IPS-20b (cell line): ENCODE results near the gene CPNE4.

Source experiments
- H3K27ac ChIP-seq: one replicate; pipeline ENCODE4 v1.5.1; 2013; ENCODE audit warnings: low read length
- H3K27me3 ChIP-seq: 2 replicates; pipeline ENCODE4 v1.6.1; 2013; ENCODE audit warnings: mild to moderate bottlenecking, low read length, inconsistent platforms; ENCODE audit not compliant: insufficient read depth
- H3K36me3 ChIP-seq: 2 replicates; pipeline ENCODE4 v1.6.1; 2013; ENCODE audit warnings: low read depth, mild to moderate bottlenecking, inconsistent platforms, low read length, moderate library complexity; ENCODE audit not compliant: insufficient read depth
- H3K4me1 ChIP-seq: 2 replicates; pipeline ENCODE4 v1.6.1; 2013; ENCODE audit warnings: mild to moderate bottlenecking, control low read depth, inconsistent platforms, low read length, moderate library complexity; ENCODE audit not compliant: insufficient read depth
- H3K4me3 ChIP-seq: 2 replicates; pipeline ENCODE4 v1.5.1; 2013; ENCODE audit warnings: mild to moderate bottlenecking, low read length, inconsistent platforms
- H3K9ac ChIP-seq: 2 replicates; pipeline ENCODE4 v1.6.1; 2013; ENCODE audit warnings: low read depth, mild to moderate bottlenecking, inconsistent platforms, low read length, moderate library complexity
- H3K9me3 ChIP-seq: 2 replicates; pipeline ENCODE4 v1.6.1; 2013; ENCODE audit warnings: mild to moderate bottlenecking, low read depth, low read length, inconsistent platforms; ENCODE audit not compliant: insufficient read depth

CPNE4 gene

GRCh38 chr3:131821191-131821762, 213.5 kb downstream of the CPNE4 start:
- Histone ChIP-seq H3K9me3 (no peaks in the 10 kb centered on the region), H3K9ac (no peak overlapping the region), H3K4me1 (peaks cover 12% of the 10 kb centered on the region; the same call in 1 of the 2 replicates), H3K36me3 (no peaks in the 10 kb centered on the region), H3K27ac (no peak overlapping the region), H3K27me3 (no peaks in the 10 kb centered on the region), H3K4me3 (no peak overlapping the region)

DNA sequence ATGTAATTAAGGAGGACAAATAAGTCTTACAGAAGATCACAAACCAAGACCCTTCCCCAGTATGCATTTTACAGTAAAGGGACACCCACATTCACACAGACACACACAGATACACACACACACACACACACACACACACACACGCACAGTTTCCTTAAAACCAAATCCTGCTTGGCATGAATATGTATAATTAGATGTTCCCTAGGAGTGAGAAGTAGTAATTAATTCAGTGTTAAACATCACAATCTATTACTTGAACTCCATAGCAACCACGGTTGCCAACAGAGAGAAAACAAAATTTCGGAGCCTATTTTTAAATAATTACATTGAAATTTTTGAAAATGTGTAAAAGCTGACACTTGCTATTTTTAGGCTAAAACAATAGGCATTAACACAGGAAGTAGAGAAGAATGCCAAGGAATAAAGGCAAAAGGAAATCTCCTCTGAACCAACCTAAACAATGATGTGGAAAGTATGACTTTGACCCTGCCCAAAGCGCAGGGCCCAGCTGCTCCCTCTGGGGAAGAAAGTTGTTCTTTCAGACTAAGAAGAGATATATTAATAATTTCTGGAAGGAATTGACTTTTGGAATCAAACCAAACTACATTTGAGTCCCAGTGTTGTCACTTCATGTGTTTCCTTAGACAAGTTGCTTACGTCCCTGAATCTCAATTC, 215.3 kb downstream of the CPNE4 start:
- Histone ChIP-seq H3K27me3 (no peaks in the 10 kb centered on the region), H3K9ac (no peak overlapping the region), H3K4me3 (no peak overlapping the region), H3K36me3 (no peaks in the 10 kb centered on the region), H3K9me3 (no peaks in the 10 kb centered on the region), H3K27ac (no peak overlapping the region), H3K4me1 (peaks cover 12% of the 10 kb centered on the region; the same call in 1 of the 2 replicates)

DNA sequence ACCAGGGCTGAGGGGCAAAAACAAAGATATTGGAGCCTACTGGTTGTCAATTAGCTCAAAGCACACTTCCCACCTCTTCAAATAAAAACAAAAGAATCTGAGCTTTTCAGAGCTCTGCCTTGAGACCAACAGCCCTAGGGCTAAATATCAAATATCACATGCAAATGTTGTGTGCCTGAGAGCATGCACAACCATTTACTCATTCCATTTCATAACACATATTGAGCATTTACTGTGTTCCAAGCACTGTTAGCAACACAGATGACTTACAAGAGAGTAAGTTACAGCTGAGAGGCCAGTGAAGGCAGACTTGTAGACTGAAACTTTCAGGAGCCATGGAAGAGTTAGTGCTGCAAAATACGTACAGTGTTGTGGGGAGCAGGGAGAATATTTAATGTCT, 222.4 kb downstream of the CPNE4 start:
- Histone ChIP-seq H3K4me3 (no peak overlapping the region), H3K36me3 (no peaks in the 10 kb centered on the region), H3K27ac (no peak overlapping the region), H3K27me3 (no peaks in the 10 kb centered on the region), H3K9ac (no peak overlapping the region), H3K4me1 (peaks cover 7% of the 10 kb centered on the region; the same call in 1 of the 2 replicates), H3K9me3 (no peaks in the 10 kb centered on the region)

DNA sequence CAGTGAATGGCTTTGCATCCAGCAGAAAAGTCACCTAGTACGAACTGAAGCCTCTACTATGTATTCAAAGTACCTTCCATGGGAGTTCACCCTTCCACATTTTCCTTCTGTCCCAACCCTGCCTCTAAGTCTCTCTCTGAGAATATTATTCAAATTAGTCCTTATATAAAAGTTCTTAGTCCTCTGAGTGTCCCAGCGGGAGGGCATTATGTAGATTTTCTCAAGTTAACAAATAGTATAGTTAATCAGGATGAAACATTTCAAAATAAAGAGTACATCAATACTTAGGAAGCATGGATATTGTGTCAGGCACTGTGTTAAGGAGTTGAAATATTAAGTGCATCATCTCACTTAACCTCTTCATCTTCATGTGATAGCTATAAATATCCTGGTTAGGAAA, 223.3 kb downstream of the CPNE4 start:
- Histone ChIP-seq H3K9ac (no peak overlapping the region), H3K9me3 (no peaks in the 10 kb centered on the region), H3K36me3 (no peaks in the 10 kb centered on the region), H3K27me3 (no peaks in the 10 kb centered on the region), H3K27ac (no peak overlapping the region), H3K4me1 (peaks cover 12% of the 10 kb centered on the region; the same call in 1 of the 2 replicates), H3K4me3 (no peak overlapping the region)

DNA sequence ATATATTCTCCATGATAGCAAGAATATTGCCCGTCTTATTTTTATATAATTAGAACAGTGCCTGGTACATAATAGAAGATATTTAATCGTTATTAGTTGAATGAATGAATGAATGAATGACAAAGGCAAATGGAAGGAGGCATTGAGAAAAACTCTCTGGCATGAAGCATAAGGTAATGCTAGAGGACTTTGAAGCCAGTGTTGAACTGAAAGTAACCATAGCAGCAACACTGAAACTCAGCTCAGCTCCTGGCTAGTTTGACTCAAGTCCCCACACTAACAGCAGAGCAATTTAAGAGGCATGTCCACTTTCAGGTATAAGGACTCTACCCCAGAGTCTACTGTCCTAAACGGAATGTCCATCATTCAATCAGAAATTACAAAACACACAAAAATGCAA, 227.0 kb downstream of the CPNE4 start:
- H3K4me1 ChIP-seq = peaks cover 12% of the 10 kb centered on the region; the same call in 1 of the 2 replicates
- no peak overlapping the region for H3K27ac ChIP-seq
- no peak overlapping the region for H3K9ac ChIP-seq
- H3K4me3 ChIP-seq = no peak overlapping the region
- H3K27me3 ChIP-seq = no peaks in the 10 kb centered on the region
- H3K36me3 ChIP-seq = no peaks in the 10 kb centered on the region
- H3K9me3 ChIP-seq = no peaks in the 10 kb centered on the region

- no peak overlapping the region for H3K9ac ChIP-seq
- no peaks in the 10 kb centered on the region for H3K36me3 ChIP-seq
- H3K4me1 ChIP-seq = peaks cover 9% of the 10 kb centered on the region; the same call in 1 of the 2 replicates
- no peaks in the 10 kb centered on the region for H3K27me3 ChIP-seq
- H3K9me3 ChIP-seq = no peaks in the 10 kb centered on the region
- no peak overlapping the region for H3K4me3 ChIP-seq
- H3K27ac ChIP-seq = no peak overlapping the region
These were observed 228.1 kb downstream of the CPNE4 start for GRCh38 chr3:131806736-131807135.

- no peaks in the 10 kb centered on the region for H3K9me3 ChIP-seq
- peaks cover 5% of the 10 kb centered on the region; the same call in 1 of the 2 replicates for H3K4me1 ChIP-seq
- no peak overlapping the region for H3K9ac ChIP-seq
- no peak overlapping the region for H3K4me3 ChIP-seq
- no peaks in the 10 kb centered on the region for H3K36me3 ChIP-seq
- no peaks in the 10 kb centered on the region for H3K27me3 ChIP-seq
- H3K27ac ChIP-seq = no peak overlapping the region
These were observed 230.2 kb downstream of the CPNE4 start for GRCh38 chr3:131804565-131805133.

- H3K36me3 ChIP-seq = no peaks in the 10 kb centered on the region
- peaks cover 7% of the 10 kb centered on the region; the same call in 1 of the 2 replicates for H3K4me1 ChIP-seq
- H3K4me3 ChIP-seq = no peak overlapping the region
- no peak overlapping the region for H3K27ac ChIP-seq
- no peak overlapping the region for H3K9ac ChIP-seq
- no peaks in the 10 kb centered on the region for H3K9me3 ChIP-seq
- H3K27me3 ChIP-seq = peaks cover 4% of the 10 kb centered on the region; the same call in 1 of the 2 replicates
These were observed 231.7 kb downstream of the CPNE4 start for GRCh38 chr3:131803113-131803512.

DNA sequence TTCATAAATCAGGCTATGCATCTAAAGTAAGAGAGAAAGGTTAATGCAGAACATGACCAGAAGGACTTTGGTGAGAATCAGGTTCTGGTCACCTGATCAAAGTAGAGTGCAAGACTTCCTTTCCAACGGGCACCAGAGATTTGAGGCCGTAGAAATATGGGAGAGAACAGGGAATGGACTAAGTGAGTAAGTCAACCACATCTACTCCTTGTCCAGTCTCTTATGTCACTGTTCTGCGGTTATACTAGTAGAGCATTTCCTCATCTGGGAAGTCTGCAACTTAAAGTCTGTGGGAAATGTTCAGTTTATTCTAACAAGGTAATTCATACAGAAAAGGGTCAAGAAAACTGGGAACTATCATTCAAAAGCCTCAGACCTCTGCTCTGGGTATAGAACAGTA, 232.8 kb downstream of the CPNE4 start:
- H3K9me3 ChIP-seq = no peaks in the 10 kb centered on the region
- H3K27me3 ChIP-seq = peaks cover 4% of the 10 kb centered on the region; the same call in 1 of the 2 replicates
- no peak overlapping the region for H3K4me3 ChIP-seq
- H3K4me1 ChIP-seq = peaks cover 18% of the 10 kb centered on the region
- no peaks in the 10 kb centered on the region for H3K36me3 ChIP-seq
- H3K27ac ChIP-seq = no peak overlapping the region
- H3K9ac ChIP-seq = no peak overlapping the region

- peaks cover 4% of the 10 kb centered on the region; the same call in 1 of the 2 replicates for H3K27me3 ChIP-seq
These were observed 233.2 kb downstream of the CPNE4 start for GRCh38 chr3:131801566-131801965.

GRCh38 chr3:131797776-131798175, 237.0 kb downstream of the CPNE4 start:
- H3K27me3 ChIP-seq = peaks cover 4% of the 10 kb centered on the region; the same call in 1 of the 2 replicates
- no peak overlapping the region for H3K27ac ChIP-seq
- H3K4me3 ChIP-seq = no peak overlapping the region
- peaks cover 27% of the 10 kb centered on the region for H3K4me1 ChIP-seq
- H3K9me3 ChIP-seq = no peaks in the 10 kb centered on the region
- no peak overlapping the region for H3K9ac ChIP-seq
- no peaks in the 10 kb centered on the region for H3K36me3 ChIP-seq

More at GRCh38 chr3:131801566-131801965, 233.2 kb downstream of the CPNE4 start:
- H3K4me1 ChIP-seq = peaks cover 17% of the 10 kb centered on the region
- no peaks in the 10 kb centered on the region for H3K36me3 ChIP-seq
- no peak overlapping the region for H3K27ac ChIP-seq
- no peak overlapping the region for H3K4me3 ChIP-seq
- H3K9me3 ChIP-seq = no peaks in the 10 kb centered on the region
- H3K9ac ChIP-seq = no peak overlapping the region
